CD14-positive monocyte (primary cell): ENCODE data around the gene CYP27B1. TPM values are rescaled to one million over a fixed set of nuclear protein-coding genes. Genes with fewer than 3 reads are reported as not detected.

Source experiments
- DNase-seq, 3 donors: peaks; one replicate each; pipeline ENCODE4 v3.0.0-alpha.2; 2011 to 2022
- H2AFZ ChIP-seq: 2 replicates; pipeline ENCODE4 v1.6.0; 2012; ENCODE audit warnings: mild to moderate bottlenecking, low read depth, low read length, inconsistent platforms; ENCODE audit not compliant: insufficient read depth, poor library complexity, severe bottlenecking
- H3K27ac ChIP-seq, 2 donors: 1 replicate in 1 of 2; 2 replicates in 1 of 2; pipeline ENCODE4 v1.5.1; 2012 to 2013; ENCODE audit warnings: low read length in 2 of 2, control low read depth in 1 of 2, inconsistent platforms in 1 of 2, low read depth in 1 of 2, mild to moderate bottlenecking in 1 of 2
- H3K27me3 ChIP-seq, 2 donors: one replicate each; pipeline versions ENCODE4 v1.6.0 to v1.6.1; 2011 to 2013; ENCODE audit warnings: low read length in 2 of 2; ENCODE audit not compliant: control insufficient read depth in 2 of 2, insufficient read depth in 2 of 2
- H3K36me3 ChIP-seq, 2 donors: replicated peaks in 1 of 2; 1 replicate in 1 of 2; 2 replicates in 1 of 2; pipeline versions ENCODE4 v1.5.1 to v1.6.1; 2012 to 2013; ENCODE audit warnings: low read length in 2 of 2, control low read depth in 1 of 2, inconsistent platforms in 1 of 2, mild to moderate bottlenecking in 1 of 2; ENCODE audit not compliant: insufficient read depth in 2 of 2, control insufficient read depth in 1 of 2
- H3K4me1 ChIP-seq, 2 donors: 1 replicate in 1 of 2; 2 replicates in 1 of 2; pipeline versions ENCODE4 v1.5.1 to v1.6.1; 2012 to 2013; ENCODE audit warnings: low read length in 2 of 2, control low read depth in 1 of 2, inconsistent platforms in 1 of 2, mild to moderate bottlenecking in 1 of 2, moderate library complexity in 1 of 2; ENCODE audit not compliant: insufficient read depth in 2 of 2, control insufficient read depth in 1 of 2
- H3K4me2 ChIP-seq: replicated peaks from 2 replicates; pipeline ENCODE3; 2012; ENCODE audit warnings: low read length, moderate library complexity, mild to moderate bottlenecking; ENCODE audit not compliant: poor library complexity, severe bottlenecking; ENCODE audit errors: extremely low read depth
- H3K4me3 ChIP-seq, 3 experiments: fragments of 200-600 bp in 1 of 3; sonication (generic) in 1 of 3; replicated peaks in 1 of 3; 1 replicate in 2 of 3; 2 replicates in 1 of 3; pipeline ENCODE4 v1.5.1; 2011 to 2013; ENCODE audit warnings: low read length in 3 of 3, mild to moderate bottlenecking in 3 of 3, control low read depth in 2 of 3, low read depth in 2 of 3, inconsistent platforms in 1 of 3, moderate library complexity in 1 of 3
- H3K79me2 ChIP-seq: 2 replicates; pipeline ENCODE4 v1.6.0; 2012; ENCODE audit warnings: mild to moderate bottlenecking, control low read depth, inconsistent platforms, low read length, moderate library complexity; ENCODE audit not compliant: insufficient read depth
- H3K9ac ChIP-seq: 2 replicates; pipeline ENCODE4 v1.6.0; 2017; ENCODE audit warnings: low read length, mild to moderate bottlenecking; ENCODE audit not compliant: insufficient read depth, poor library complexity, severe bottlenecking
- H3K9me3 ChIP-seq, 2 donors: replicated peaks in 1 of 2; 1 replicate in 1 of 2; 2 replicates in 1 of 2; pipeline versions ENCODE4 v1.5.1 to v1.6.1; 2012 to 2013; ENCODE audit warnings: low read length in 2 of 2, control low read depth in 1 of 2; ENCODE audit not compliant: control insufficient read depth in 1 of 2, insufficient read depth in 1 of 2
- H4K20me1 ChIP-seq: 2 replicates; pipeline ENCODE4 v1.6.0; 2012; ENCODE audit warnings: mild to moderate bottlenecking, low read length, control low read depth, moderate library complexity; ENCODE audit not compliant: insufficient read depth
- H3K27ac Mint-ChIP-seq, 7 donors: one replicate each; pipeline ENCODE4 v1.8.0; 2020; ENCODE audit warnings: mild to moderate bottlenecking in 7 of 7, mixed read lengths in 7 of 7, moderate library complexity in 6 of 7, inconsistent platforms in 2 of 7
- H3K27me3 Mint-ChIP-seq, 3 donors: one replicate each; pipeline ENCODE4 v1.8.0; 2021 to 2022; ENCODE audit warnings: low read depth in 3 of 3, mild to moderate bottlenecking in 3 of 3, mixed read lengths in 3 of 3, moderate library complexity in 3 of 3, inconsistent platforms in 1 of 3
- H3K36me3 Mint-ChIP-seq, 2 donors: one replicate each; pipeline ENCODE4 v1.8.0; 2020; ENCODE audit warnings: mixed read lengths in 2 of 2, inconsistent platforms in 1 of 2, mild to moderate bottlenecking in 1 of 2
- H3K4me1 Mint-ChIP-seq: one replicate; pipeline ENCODE4 v1.8.0; 2020; ENCODE audit warnings: mild to moderate bottlenecking, mixed read lengths
- H3K4me3 Mint-ChIP-seq, 2 donors: one replicate each; pipeline ENCODE4 v1.8.0; 2020; ENCODE audit warnings: mild to moderate bottlenecking in 2 of 2, mixed read lengths in 2 of 2, moderate library complexity in 1 of 2
- H3K9me3 Mint-ChIP-seq, 7 donors: one replicate each; pipeline ENCODE4 v1.8.0; 2020 to 2022; ENCODE audit warnings: mixed read lengths in 7 of 7, mild to moderate bottlenecking in 6 of 7, moderate library complexity in 6 of 7, inconsistent platforms in 2 of 7
- WGBS: methylation state at CpG from one replicate; pipeline ENCODE4 v1.1.5; 2013; ENCODE audit warnings: missing lambda C conversion rate; ENCODE audit not compliant: insufficient coverage; 5-methylcytosine and 5-hydroxymethylcytosine counted together
- intact Hi-C, 2 donors: fragments of 100-400 bp; cut with micrococcal nuclease; formaldehyde crosslinking; loops; one replicate each; pipeline versions ENCODE4 v1.15.0 to v1.15.1; 2023
- polyA plus RNA-seq, 3 donors: library from polyadenylated mRNA; depleted of rRNA in 1 of 3; unstranded in 2 of 3; stranded (reverse) in 1 of 3; fragments of 300-500 nt in 2 of 3; fragments of >200 nt in 1 of 3; fragmentation: Illumina TruSeq in 2 of 3; gene quantifications; 1 replicate in 2 of 3; 2 replicates in 1 of 3; pipeline ENCODE4 v1.2.3, GENCODE V29; 2012 to 2021
- TF ChIP-seq, protein P1 (sequence below): fragments of 200-600 bp; IDR thresholded peaks from one replicate; pipeline ENCODE4 v1.8.0; 2022; ENCODE audit warnings: antibody characterized with exemption, mild to moderate bottlenecking

The CYP27B1 gene
- polyA plus RNA-seq, 3 donors = 0.81 TPM; not detected in 2

DNA sequence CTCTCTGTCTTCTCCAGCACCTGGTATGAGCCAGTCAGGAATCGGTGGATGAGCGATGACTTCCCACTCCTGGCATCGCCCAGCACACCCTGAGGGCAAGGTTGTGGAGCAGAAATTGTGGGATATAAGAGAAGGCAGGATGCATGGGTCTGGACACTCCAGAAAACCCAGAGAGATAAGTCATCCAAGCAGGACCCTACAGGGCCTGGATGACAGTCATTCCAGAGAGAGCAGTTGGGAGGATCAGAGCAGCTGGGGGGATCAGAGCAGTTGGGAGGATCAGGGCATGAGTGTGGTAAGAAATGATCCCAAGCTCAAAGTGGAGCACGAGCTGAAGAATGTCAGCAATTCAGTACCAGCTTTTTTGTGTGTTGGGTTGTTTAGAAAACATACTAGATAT is 32.3 kb downstream of the CYP27B1 start:
- H3K9me3 ChIP-seq = no peaks in the 10 kb centered on the region
- no peak overlapping the region for H3K27ac ChIP-seq
- H4K20me1 ChIP-seq = no peaks in the 10 kb centered on the region
- peaks cover 8% of the 10 kb centered on the region for H3K79me2 ChIP-seq
- TF ChIP-seq, protein P1, sequence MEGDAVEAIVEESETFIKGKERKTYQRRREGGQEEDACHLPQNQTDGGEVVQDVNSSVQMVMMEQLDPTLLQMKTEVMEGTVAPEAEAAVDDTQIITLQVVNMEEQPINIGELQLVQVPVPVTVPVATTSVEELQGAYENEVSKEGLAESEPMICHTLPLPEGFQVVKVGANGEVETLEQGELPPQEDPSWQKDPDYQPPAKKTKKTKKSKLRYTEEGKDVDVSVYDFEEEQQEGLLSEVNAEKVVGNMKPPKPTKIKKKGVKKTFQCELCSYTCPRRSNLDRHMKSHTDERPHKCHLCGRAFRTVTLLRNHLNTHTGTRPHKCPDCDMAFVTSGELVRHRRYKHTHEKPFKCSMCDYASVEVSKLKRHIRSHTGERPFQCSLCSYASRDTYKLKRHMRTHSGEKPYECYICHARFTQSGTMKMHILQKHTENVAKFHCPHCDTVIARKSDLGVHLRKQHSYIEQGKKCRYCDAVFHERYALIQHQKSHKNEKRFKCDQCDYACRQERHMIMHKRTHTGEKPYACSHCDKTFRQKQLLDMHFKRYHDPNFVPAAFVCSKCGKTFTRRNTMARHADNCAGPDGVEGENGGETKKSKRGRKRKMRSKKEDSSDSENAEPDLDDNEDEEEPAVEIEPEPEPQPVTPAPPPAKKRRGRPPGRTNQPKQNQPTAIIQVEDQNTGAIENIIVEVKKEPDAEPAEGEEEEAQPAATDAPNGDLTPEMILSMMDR = no peak
- 100% methylated on average over 3 of the region's 4 CpGs for WGBS
- H3K27me3 ChIP-seq = no peaks in the 10 kb centered on the region
- Mint-ChIP-seq H3K36me3 (peaks cover 59 to 63% of the 10 kb centered on the region in 2 donors), H3K9me3 (peaks cover 0 to 1% (median 0%) of the 10 kb centered on the region in 7 donors), H3K4me1 (peaks cover 7% of the 10 kb centered on the region), H3K27me3 (no peaks in the 10 kb centered on the region), H3K4me3 (no peak overlapping the region), H3K27ac (peak overlapping the region in 1 of 7 donors; percentile 1)
- H3K9ac ChIP-seq = no peak overlapping the region
- no peak overlapping the region for H2AFZ ChIP-seq
- intact Hi-C loops = no loop called here
- H3K36me3 ChIP-seq = peaks cover 53 to 65% of the 10 kb centered on the region in 2 donors
- no peak overlapping the region for H3K4me2 ChIP-seq
- no peak overlapping the region for H3K4me3 ChIP-seq
- no peak for DNase-seq
- H3K4me1 ChIP-seq = no peaks in the 10 kb centered on the region

DNA sequence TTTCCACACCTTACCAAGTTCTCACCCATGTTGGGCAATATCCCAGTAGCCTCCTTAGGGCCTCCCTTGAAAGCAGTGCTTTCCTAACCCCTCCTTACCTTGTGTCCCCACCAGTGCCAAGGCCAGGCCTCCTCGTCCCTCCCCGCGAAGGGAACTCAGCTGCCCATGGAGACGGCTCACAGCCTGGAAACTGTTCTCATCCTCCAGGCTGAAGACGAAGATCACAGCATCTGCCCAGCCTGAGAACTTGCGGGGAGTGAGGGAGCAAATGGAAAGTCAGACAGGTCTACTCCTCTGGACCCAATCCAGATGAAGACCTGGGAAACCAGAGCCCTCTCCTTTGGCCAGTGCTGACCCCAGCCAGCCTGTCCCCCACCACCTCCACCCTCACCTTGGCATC is 33.0 kb downstream of the CYP27B1 start:
- H3K27me3 ChIP-seq = no peaks in the 10 kb centered on the region
- peaks cover under 1% of the 10 kb centered on the region for H3K79me2 ChIP-seq
- no peak overlapping the region for H3K9ac ChIP-seq
- Mint-ChIP-seq H3K9me3 (peaks cover 0 to 2% (median 0%) of the 10 kb centered on the region in 7 donors), H3K4me1 (peaks cover under 1% of the 10 kb centered on the region), H3K27me3 (no peaks in the 10 kb centered on the region), H3K4me3 (no peak overlapping the region), H3K36me3 (peaks cover 60 to 65% of the 10 kb centered on the region in 2 donors), H3K27ac (peak overlapping the region in 1 of 7 donors; percentile 21)
- no peak overlapping the region for H3K27ac ChIP-seq
- peaks cover 59 to 69% of the 10 kb centered on the region in 2 donors for H3K36me3 ChIP-seq
- H3K4me2 ChIP-seq = no peak overlapping the region
- H3K9me3 ChIP-seq = no peaks in the 10 kb centered on the region
- H3K4me1 ChIP-seq = no peaks in the 10 kb centered on the region
- no peak overlapping the region for H2AFZ ChIP-seq
- H4K20me1 ChIP-seq = no peaks in the 10 kb centered on the region
- DNase-seq = no peak
- 96% methylated on average over 6 of the region's 6 CpGs for WGBS
- intact Hi-C loops = no loop called here
- no peak overlapping the region for H3K4me3 ChIP-seq
- TF ChIP-seq, protein P1 = no peak
